Endothelial cell of umbilical vein (primary cell): ENCODE results near the gene CALN1. TPM values are rescaled to one million over a fixed set of nuclear protein-coding genes. Genes with fewer than 3 reads are reported as not detected.

ENCODE experiments used
- BruUV-seq: library from RNA; stranded (reverse); fragments of 400-500 nt; replicated peaks from 2 replicates; lab custom pipeline; 2021; lab: Mats Ljungman, UMichigan
- CTCF ChIA-PET: fragments of 300-600, 350-600 bp; sonication (Branson Sonifier 250); formaldehyde crosslinking; loops from one replicate; lab custom pipeline; 2021; ENCODE audit warnings: antibody characterized with exemption, inconsistent platforms; lab: Charles Lee
- POLR2A ChIA-PET: fragments of 300-600, 350-600 bp; sonication (Branson Sonifier 250); formaldehyde crosslinking; loops from one replicate; lab custom pipeline; 2021; ENCODE audit warnings: antibody characterized with exemption, inconsistent platforms; lab: Charles Lee
- DNase-seq: peaks from one replicate; pipeline ENCODE4 v3.0.0-alpha.2; 2011; ENCODE audit warnings: low read depth, low spot score
- FAIRE-seq: peaks from 2 replicates; lab custom pipeline; 2011; peaks lifted over from hg19 to GRCh38; lab: Jason Lieb, UNC
- H2AFZ ChIP-seq: 2 replicates; pipeline ENCODE4 v1.6.0; 2012; ENCODE audit warnings: low read depth, low read length, control low read depth, inconsistent platforms
- H3K27ac ChIP-seq: 2 replicates; pipeline ENCODE4 v1.5.1; 2011; ENCODE audit warnings: low read depth, mild to moderate bottlenecking, control low read depth, low read length, moderate library complexity; ENCODE audit not compliant: insufficient read depth
- H3K27me3 ChIP-seq, 2 experiments: 2 replicates each; pipeline versions ENCODE4 v1.6.0 to v1.6.1; 2011; ENCODE audit warnings: low read length in 2 of 2, mixed read lengths in 1 of 2; ENCODE audit not compliant: control insufficient read depth in 2 of 2, insufficient read depth in 2 of 2
- H3K36me3 ChIP-seq, 2 experiments: 2 replicates in 1 of 2; 3 replicates in 1 of 2; pipeline ENCODE4 v1.5.1; 2011; ENCODE audit warnings: low read length in 2 of 2, mild to moderate bottlenecking in 1 of 2, moderate library complexity in 1 of 2; ENCODE audit not compliant: control insufficient read depth in 2 of 2, insufficient read depth in 2 of 2; ENCODE audit errors: extremely low read depth in 1 of 2
- H3K4me1 ChIP-seq: 3 replicates; pipeline ENCODE4 v1.5.1; 2011; ENCODE audit warnings: mild to moderate bottlenecking, low read length; ENCODE audit not compliant: control insufficient read depth, insufficient read depth; ENCODE audit errors: extremely low read depth
- H3K4me2 ChIP-seq: 2 replicates; pipeline ENCODE4 v1.6.1; 2011; ENCODE audit warnings: low read length, control low read depth, mixed read lengths; ENCODE audit not compliant: insufficient read depth
- H3K4me3 ChIP-seq, 3 experiments: fragments of 200-600 bp in 1 of 3; sonication (generic), shearing (Covaris generic) in 1 of 3; replicated peaks in 1 of 3; 2 replicates each; pipeline ENCODE4 v1.5.1; 2011 to 2016; ENCODE audit warnings: control low read depth in 3 of 3, low read length in 3 of 3, mild to moderate bottlenecking in 2 of 3, inconsistent platforms in 1 of 3, low read depth in 1 of 3, moderate library complexity in 1 of 3; ENCODE audit not compliant: insufficient read depth in 1 of 3
- H3K79me2 ChIP-seq: 2 replicates; pipeline ENCODE4 v1.6.0; 2012; ENCODE audit warnings: low read length, inconsistent platforms; ENCODE audit not compliant: control insufficient read depth, insufficient read depth
- H3K9ac ChIP-seq: replicated peaks from 2 replicates; pipeline ENCODE3; 2011; ENCODE audit warnings: low read length, control low read depth; ENCODE audit not compliant: insufficient read depth; ENCODE audit errors: extremely low read depth
- H3K9me1 ChIP-seq: replicated peaks from 3 replicates; pipeline ENCODE4 v1.6.0; 2011; ENCODE audit warnings: mild to moderate bottlenecking, low read length; ENCODE audit not compliant: control insufficient read depth, insufficient read depth; ENCODE audit errors: extremely low read depth
- H3K9me3 ChIP-seq: replicated peaks from 2 replicates; pipeline ENCODE4 v1.5.1; 2012; ENCODE audit warnings: low read length, inconsistent platforms; ENCODE audit not compliant: control insufficient read depth, insufficient read depth
- H4K20me1 ChIP-seq: replicated peaks from 2 replicates; pipeline ENCODE3; 2011; ENCODE audit warnings: mild to moderate bottlenecking, low read length; ENCODE audit not compliant: control insufficient read depth, insufficient read depth; ENCODE audit errors: extremely low read depth
- EZH2 ChIP-seq: IDR thresholded peaks from 2 replicates; pipeline ENCODE4 v1.6.1; 2012; ENCODE audit warnings: borderline replicate concordance, low read depth, mild to moderate bottlenecking, moderate library complexity, low read length, inconsistent platforms; ENCODE audit not compliant: severe bottlenecking
- FOS ChIP-seq: IDR thresholded peaks from 2 replicates; pipeline ENCODE4 v1.6.1; 2011; ENCODE audit warnings: mild to moderate bottlenecking, low read length, moderate library complexity, borderline replicate concordance; ENCODE audit not compliant: insufficient read depth
- GATA2 ChIP-seq: IDR thresholded peaks from 2 replicates; pipeline ENCODE4 v1.7.0; 2011; ENCODE audit warnings: low read depth, mild to moderate bottlenecking, moderate library complexity, mixed read lengths, low read length; ENCODE audit not compliant: insufficient read length, insufficient read depth
- JUN ChIP-seq: IDR thresholded peaks from 2 replicates; pipeline ENCODE4 v1.6.1; 2011; ENCODE audit warnings: borderline replicate concordance, low read depth; ENCODE audit not compliant: insufficient read length, insufficient read depth
- MYC ChIP-seq: IDR thresholded peaks from one replicate; pipeline ENCODE4 v1.6.1; 2011; ENCODE audit warnings: mild to moderate bottlenecking, low read depth, low read length
- POLR2A ChIP-seq: IDR thresholded peaks from 2 replicates; pipeline ENCODE4 v1.6.1; 2012; ENCODE audit warnings: low read depth, mild to moderate bottlenecking, control low read depth, low read length
- POLR2AphosphoS5 ChIP-seq: IDR thresholded peaks from 2 replicates; pipeline ENCODE4 v1.6.1; 2012; ENCODE audit warnings: low read depth, mild to moderate bottlenecking, control low read depth, low read length, moderate library complexity; ENCODE audit not compliant: insufficient read depth
- dilution Hi-C: fragments of 300-500 bp; cut with MboI; formaldehyde crosslinking; loops from one replicate; pipeline ENCODE4 v1.15.0; 2019; ENCODE audit warnings: low sequenced_read_pairs; ENCODE audit not compliant: extremely low pct_ligation_motif_present
- intact Hi-C: fragments of 100-400 bp; cut with micrococcal nuclease; formaldehyde crosslinking; loops from one replicate; pipeline ENCODE4 v1.10.0; 2022
- polyA plus RNA-seq, 4 experiments: library from polyadenylated mRNA; depleted of rRNA in 3 of 4; stranded (reverse) in 3 of 4; unstranded in 1 of 4; fragments of >200 nt; gene quantifications; 2 replicates each; pipeline versions ENCODE4 v1.2.1 to v1.2.3, GENCODE V29; 2011 to 2012; ENCODE audit warnings: missing spikeins in 1 of 4
- total RNA-seq: library from RNA; stranded (reverse); gene quantifications from 2 replicates; pipeline ENCODE4 v1.2.3, GENCODE V29; 2021
- TF ChIP-seq, protein P1 (sequence below): IDR thresholded peaks from 2 replicates; pipeline ENCODE4 v1.6.1; 2011; ENCODE audit not compliant: insufficient read depth, insufficient read length
- TF ChIP-seq, protein P2 (sequence below), 2 donors: IDR thresholded peaks; 1 replicate in 1 of 2; 2 replicates in 1 of 2; pipeline ENCODE4 v1.5.1; 2011; ENCODE audit warnings: low read length in 2 of 2, mild to moderate bottlenecking in 2 of 2, moderate library complexity in 2 of 2, control low read depth in 1 of 2, inconsistent platforms in 1 of 2, low read depth in 1 of 2; ENCODE audit not compliant: insufficient read depth in 1 of 2; ENCODE audit errors: extremely low read depth in 1 of 2

CALN1 gene
- total and polyA plus RNA-seq, 2 donors (not counting 3 experiments of a cell fraction or from before 2014, with no cell fraction given), result not detected

DNA sequence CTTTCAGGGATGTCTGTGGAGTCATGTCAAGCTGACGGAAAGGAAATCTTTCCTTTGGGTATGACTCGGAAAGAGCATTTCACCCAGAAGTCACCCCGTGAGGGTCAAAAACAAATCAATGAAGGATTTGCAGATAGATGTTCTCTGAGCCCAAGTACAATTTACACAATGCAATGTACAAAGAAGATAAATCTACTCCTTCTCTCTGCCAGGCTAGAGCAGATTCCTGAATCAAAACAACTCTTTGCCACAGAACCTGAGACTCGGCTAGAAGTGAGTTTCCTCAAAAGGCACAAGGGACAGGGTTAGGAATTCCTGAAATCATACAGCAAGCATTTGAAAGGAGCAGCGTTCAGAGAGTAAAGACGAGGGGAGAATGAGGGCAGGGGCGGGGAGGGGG is 34.0 kb upstream of the CALN1 start:
- CTCF ChIA-PET, result no interaction called here
- BruUV-seq, result no TSS peak
- no peak overlapping the region for H3K4me2 ChIP-seq
- dilution Hi-C loops (no loop called here), intact Hi-C loops (no loop called here)
- no peaks in the 10 kb centered on the region for H3K4me1 ChIP-seq
- POLR2A ChIA-PET, result no interaction called here
- no peak for TF ChIP-seq EZH2
- no peak for TF ChIP-seq POLR2AphosphoS5
- TF ChIP-seq JUN, result no peak
- TF ChIP-seq MYC, result no peak
- TF ChIP-seq POLR2A, result no peak
- TF ChIP-seq, protein P1, sequence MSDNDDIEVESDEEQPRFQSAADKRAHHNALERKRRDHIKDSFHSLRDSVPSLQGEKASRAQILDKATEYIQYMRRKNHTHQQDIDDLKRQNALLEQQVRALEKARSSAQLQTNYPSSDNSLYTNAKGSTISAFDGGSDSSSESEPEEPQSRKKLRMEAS, result no peak
- no peak for TF ChIP-seq FOS
- TF ChIP-seq, protein P2, sequence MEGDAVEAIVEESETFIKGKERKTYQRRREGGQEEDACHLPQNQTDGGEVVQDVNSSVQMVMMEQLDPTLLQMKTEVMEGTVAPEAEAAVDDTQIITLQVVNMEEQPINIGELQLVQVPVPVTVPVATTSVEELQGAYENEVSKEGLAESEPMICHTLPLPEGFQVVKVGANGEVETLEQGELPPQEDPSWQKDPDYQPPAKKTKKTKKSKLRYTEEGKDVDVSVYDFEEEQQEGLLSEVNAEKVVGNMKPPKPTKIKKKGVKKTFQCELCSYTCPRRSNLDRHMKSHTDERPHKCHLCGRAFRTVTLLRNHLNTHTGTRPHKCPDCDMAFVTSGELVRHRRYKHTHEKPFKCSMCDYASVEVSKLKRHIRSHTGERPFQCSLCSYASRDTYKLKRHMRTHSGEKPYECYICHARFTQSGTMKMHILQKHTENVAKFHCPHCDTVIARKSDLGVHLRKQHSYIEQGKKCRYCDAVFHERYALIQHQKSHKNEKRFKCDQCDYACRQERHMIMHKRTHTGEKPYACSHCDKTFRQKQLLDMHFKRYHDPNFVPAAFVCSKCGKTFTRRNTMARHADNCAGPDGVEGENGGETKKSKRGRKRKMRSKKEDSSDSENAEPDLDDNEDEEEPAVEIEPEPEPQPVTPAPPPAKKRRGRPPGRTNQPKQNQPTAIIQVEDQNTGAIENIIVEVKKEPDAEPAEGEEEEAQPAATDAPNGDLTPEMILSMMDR (IDR thresholded peaks at IDR 0.05; ENCODE audit: extremely low read depth in 1 of 2, insufficient read depth in 1 of 2, low read depth in 1 of 2, low read length in 2 of 2), result no peak
- TF ChIP-seq GATA2, result no peak
- H3K27me3 ChIP-seq, result no peaks in the 10 kb centered on the region
- no peak for FAIRE-seq
- no peaks in the 10 kb centered on the region for H3K9me3 ChIP-seq
- no peaks in the 10 kb centered on the region for H3K9me1 ChIP-seq
- no peak overlapping the region for H3K4me3 ChIP-seq
- no peaks in the 10 kb centered on the region for H4K20me1 ChIP-seq
- H3K27ac ChIP-seq, result no peak overlapping the region
- H3K9ac ChIP-seq, result no peak overlapping the region
- no peak overlapping the region for H2AFZ ChIP-seq
- H3K36me3 ChIP-seq, result no peaks in the 10 kb centered on the region
- no peaks in the 10 kb centered on the region for H3K79me2 ChIP-seq
- no peak for DNase-seq
